DND-41 (cell line): ENCODE results near the gene RAD23B.

Experiments used
- CTCF ChIP-seq: IDR thresholded peaks from 2 replicates; pipeline ENCODE4 v1.5.1; 2012; ENCODE audit warnings: borderline replicate concordance, low read length, moderate library complexity, mild to moderate bottlenecking; ENCODE audit not compliant: poor library complexity, severe bottlenecking; ENCODE audit errors: extremely low read depth
- EZH2 ChIP-seq: IDR thresholded peaks from 3 replicates; pipeline ENCODE4 v1.6.1; 2012; ENCODE audit warnings: borderline replicate concordance, low read depth, mild to moderate bottlenecking, moderate library complexity, low read length, inconsistent platforms; ENCODE audit not compliant: severe bottlenecking

DNA sequence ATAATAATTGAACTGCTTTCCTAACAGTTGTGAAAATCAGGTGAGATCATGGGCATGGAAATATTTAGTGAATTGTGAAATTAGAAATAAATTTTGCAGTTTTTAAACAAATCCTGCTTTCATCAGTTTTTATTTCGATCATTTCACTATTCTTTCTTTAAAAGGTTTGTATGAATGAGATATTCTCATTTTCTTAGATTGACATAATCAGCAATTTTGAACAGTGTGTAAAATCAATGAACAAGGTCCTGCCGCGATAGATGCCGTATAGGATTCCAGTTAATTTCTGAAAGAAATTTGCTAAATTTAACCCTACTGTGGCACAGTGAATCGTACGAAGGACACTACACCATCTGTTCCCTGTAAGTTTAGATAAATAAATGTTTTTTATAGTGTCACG is 7.5 kb downstream of the RAD23B start:
- TF ChIP-seq CTCF (no peak), EZH2 (no peak)
